HG03442 (cell line): ENCODE results near the gene SLC10A3.

Experiments
- ATAC-seq: cut with Tn5 transposase; IDR thresholded peaks from one replicate; pipeline ENCODE4 v1.9.1; 2021; ENCODE audit warnings: mild to moderate bottlenecking, moderate library complexity; ENCODE audit not compliant: unreplicated experiment

Gene SLC10A3

GRCh38 chrX:154490414-154491083 lies at the start of gene SLC10A3:
Gene SLC10A3 (minus strand): TSS chrX:154490629. CDS start chrX:154488940, 1,689 bp downstream.
- peak; percentile 80 for ATAC-seq

GRCh38 chrX:154539077-154539476 lies 48.6 kb upstream of the SLC10A3 start:
- ATAC-seq, result no peak

- no peak for ATAC-seq
These were observed 45.5 kb upstream of the SLC10A3 start for GRCh38 chrX:154535892-154536291.

- peak; percentile 81 for ATAC-seq
These were observed 44.3 kb upstream of the SLC10A3 start for GRCh38 chrX:154534526-154535322.

- ATAC-seq, result no peak
These were observed 42.3 kb upstream of the SLC10A3 start for GRCh38 chrX:154532690-154533089.

- no peak for ATAC-seq
These were observed 41.2 kb upstream of the SLC10A3 start for GRCh38 chrX:154531626-154532025.

- no peak for ATAC-seq
These were observed 39.9 kb upstream of the SLC10A3 start for GRCh38 chrX:154530286-154530685.

GRCh38 chrX:154529206-154529612 lies 38.8 kb upstream of the SLC10A3 start:
- ATAC-seq, result no peak

GRCh38 chrX:154526901-154527675 lies 36.7 kb upstream of the SLC10A3 start:
- no peak for ATAC-seq

GRCh38 chrX:154525606-154526490 lies 35.4 kb upstream of the SLC10A3 start:
- ATAC-seq, result no peak

- no peak for ATAC-seq
These were observed 29.0 kb upstream of the SLC10A3 start for GRCh38 chrX:154519389-154519788.

- ATAC-seq, result no peak
These were observed 26.8 kb upstream of the SLC10A3 start for GRCh38 chrX:154517101-154517781.

- ATAC-seq, result no peak
These were observed 26.2 kb upstream of the SLC10A3 start for GRCh38 chrX:154516656-154517100.

- peak; percentile 92 for ATAC-seq
These were observed 25.7 kb upstream of the SLC10A3 start, which contains the start of gene FAM3A for GRCh38 chrX:154515966-154516655. Gene FAM3A (minus strand): TSS chrX:154516232. CDS start chrX:154515772, 460 bp downstream.

- no peak for ATAC-seq
These were observed 24.9 kb upstream of the SLC10A3 start for GRCh38 chrX:154515090-154515965.

- no peak for ATAC-seq
These were observed 23.3 kb upstream of the SLC10A3 start for GRCh38 chrX:154513716-154514115.

GRCh38 chrX:154512879-154513553 lies 22.6 kb upstream of the SLC10A3 start:
- no peak for ATAC-seq

GRCh38 chrX:154511761-154512160 lies 21.3 kb upstream of the SLC10A3 start:
- ATAC-seq, result no peak
